GM12878 (cell line): Measurements from ENCODE around the gene NCR3LG1. TPM values are rescaled to one million over a fixed set of nuclear protein-coding genes. Genes with fewer than 3 reads are reported as not detected.

Source experiments
- ATAC-seq: fragments of 200-7000 bp; cut with Tn5 transposase; 3 replicates; pipeline ENCODE4 v1.9.1; 2020; ENCODE audit warnings: mild to moderate bottlenecking, moderate library complexity
- BruUV-seq: library from RNA; stranded (reverse); fragments of 400-500 nt; replicated peaks from 2 replicates; lab custom pipeline; 2021; lab: Mats Ljungman, UMichigan
- CTCF ChIA-PET: fragments of 300-600 bp; sonication (Branson Sonifier 250); formaldehyde crosslinking; extraction: SDS; loops from one replicate; lab custom pipeline; 2021; ENCODE audit warnings: inconsistent platforms; lab: Yijun Ruan, JAX
- POLR2A ChIA-PET: fragments of 350-600 bp; formaldehyde crosslinking; extraction: SDS; loops from one replicate; lab custom pipeline; 2021; ENCODE audit warnings: inconsistent platforms; lab: Charles Lee
- RAD21 ChIA-PET: fragments of 300-600 bp; sonication (Branson Sonifier 250); formaldehyde crosslinking; loops from one replicate; lab custom pipeline; 2023; ENCODE audit warnings: antibody characterized with exemption; ENCODE audit not compliant: unreplicated experiment; lab: Charles Lee
- SMC1A ChIA-PET: fragments of 300-600 bp; sonication (Branson Sonifier 250); formaldehyde crosslinking; loops from one replicate; lab custom pipeline; 2023; ENCODE audit not compliant: unreplicated experiment, uncharacterized antibody; lab: Charles Lee
- DNase-seq: peaks from one replicate; pipeline ENCODE4 v3.0.0-alpha.2; 2011; ENCODE audit warnings: low read depth, low spot score
- FAIRE-seq: peaks from 3 replicates; lab custom pipeline; 2011; peaks lifted over from hg19 to GRCh38; lab: Jason Lieb, UNC
- H2AFZ ChIP-seq: 2 replicates; pipeline ENCODE4 v1.6.0; 2011; ENCODE audit warnings: low read depth, low read length, control low read depth; ENCODE audit not compliant: control insufficient read depth
- H3K27ac ChIP-seq: 2 replicates; pipeline ENCODE4 v1.5.1; 2011; ENCODE audit warnings: control low read depth; ENCODE audit not compliant: control insufficient read depth, insufficient read depth
- H3K27me3 ChIP-seq, 2 experiments: replicated peaks in 1 of 2; 2 replicates each; pipeline versions ENCODE4 v1.6.0 to v1.6.1; 2011; ENCODE audit warnings: low read length in 1 of 2; ENCODE audit not compliant: control insufficient read depth in 2 of 2, insufficient read depth in 2 of 2
- H3K36me3 ChIP-seq, 2 experiments: 2 replicates each; pipeline ENCODE4 v1.5.1; 2011; ENCODE audit warnings: low read length in 1 of 2; ENCODE audit not compliant: control insufficient read depth in 2 of 2, insufficient read depth in 2 of 2
- H3K4me1 ChIP-seq: 2 replicates; pipeline ENCODE4 v1.6.1; 2011; ENCODE audit warnings: mild to moderate bottlenecking, low read length, moderate library complexity, mixed read lengths; ENCODE audit not compliant: control insufficient read depth, insufficient read depth
- H3K4me2 ChIP-seq: 2 replicates; pipeline ENCODE4 v1.6.0; 2011; ENCODE audit warnings: control low read depth; ENCODE audit not compliant: control insufficient read depth, insufficient read depth
- H3K4me3 ChIP-seq: fragments of 200-600 bp; sonication (generic); 2 replicates; pipeline ENCODE4 v1.5.1; 2016
- H3K79me2 ChIP-seq: 2 replicates; pipeline ENCODE4 v1.6.0; 2011; ENCODE audit warnings: low read length; ENCODE audit not compliant: control insufficient read depth, insufficient read depth
- H3K9ac ChIP-seq: 2 replicates; pipeline ENCODE4 v1.8.0; 2011; ENCODE audit warnings: low read length, control low read depth, mixed read lengths; ENCODE audit not compliant: control insufficient read depth, insufficient read depth
- H3K9me3 ChIP-seq: replicated peaks from 3 replicates; pipeline ENCODE4 v1.5.1; 2011; ENCODE audit warnings: mild to moderate bottlenecking, low read length; ENCODE audit not compliant: control insufficient read depth, insufficient read depth
- H4K20me1 ChIP-seq: 2 replicates; pipeline ENCODE4 v1.6.0; 2011; ENCODE audit not compliant: control insufficient read depth, insufficient read depth
- BCL11A ChIP-seq: IDR thresholded peaks from 2 replicates; pipeline ENCODE4 v1.6.1; 2011; ENCODE audit warnings: low read depth, low read length
- CHD4 ChIP-seq: fragments of 200-600 bp; sonication (generic); IDR thresholded peaks from 2 replicates; pipeline ENCODE4 v1.6.1; 2016; ENCODE audit warnings: mild to moderate bottlenecking
- DPF2 ChIP-seq: fragments of 450-650 bp; IDR thresholded peaks from 2 replicates; pipeline ENCODE4 v1.6.1; 2017; ENCODE audit warnings: mild to moderate bottlenecking
- ESRRA ChIP-seq: IDR thresholded peaks from 2 replicates; pipeline ENCODE4 v1.6.1; 2012; ENCODE audit warnings: mild to moderate bottlenecking, low read length, improper control_type of control experiment
- HDAC2 ChIP-seq: fragments of 200-600 bp; sonication (generic); IDR thresholded peaks from 2 replicates; pipeline ENCODE4 v1.6.1; 2017
- HDGF ChIP-seq: fragments of 450-650 bp; IDR thresholded peaks from 2 replicates; pipeline ENCODE4 v1.6.1; 2016; ENCODE audit warnings: antibody characterized with exemption
- NFIC ChIP-seq: IDR thresholded peaks from 2 replicates; pipeline ENCODE4 v1.6.1; 2012; ENCODE audit warnings: low read depth, mild to moderate bottlenecking, inconsistent platforms, low read length, moderate library complexity
- PAX8 ChIP-seq: fragments of 450-650 bp; IDR thresholded peaks from 2 replicates; pipeline ENCODE4 v1.6.1; 2017; ENCODE audit warnings: mild to moderate bottlenecking, moderate library complexity
- TAF1 ChIP-seq: IDR thresholded peaks from 2 replicates; pipeline ENCODE4 v1.6.1; 2011; ENCODE audit warnings: mild to moderate bottlenecking, low read depth, low read length, borderline replicate concordance
- WGBS: methylation state at CpG from one replicate; pipeline ENCODE4 v1.1.6; 2016; ENCODE audit warnings: low lambda C conversion rate; ENCODE audit not compliant: insufficient replicate concordance, insufficient coverage; ENCODE audit errors: missing lambda C conversion rate; 5-methylcytosine and 5-hydroxymethylcytosine counted together
- in situ Hi-C: fragments of 300-500 bp; cut with MboI; formaldehyde crosslinking; loops from 9 replicates; pipeline ENCODE4 v1.14.3; 2018; ENCODE audit warnings: mixed read lengths
- intact Hi-C: fragments of 100-400 bp; cut with micrococcal nuclease; formaldehyde crosslinking; loops from one replicate; pipeline ENCODE4 v1.14.2; 2022; ENCODE audit not compliant: unreplicated experiment
- polyA plus RNA-seq, 11 experiments: library from polyadenylated mRNA; depleted of rRNA in 4 of 11; unstranded in 6 of 11; stranded (reverse) in 5 of 11; fragments of >200 nt; fragmentation: Nextera tagmentation in 4 of 11; fragmentation: Illumina TruSeq in 1 of 11; extraction: Ambion mirVana in 4 of 11; extraction: Trizol in 1 of 11; gene quantifications; 1 replicate in 1 of 11; 2 replicates in 10 of 11; pipeline versions ENCODE4 v1.2.1 to v1.2.3, GENCODE V29; 2011 to 2016; ENCODE audit warnings: inconsistent platforms in 2 of 11, missing spikeins in 2 of 11, low read depth in 1 of 11
- total RNA-seq, 4 experiments: library from RNA; depleted of rRNA in 3 of 4; stranded (reverse); fragments of >200 nt in 3 of 4; fragmentation: Illumina TruSeq in 1 of 4; extraction: Trizol in 1 of 4; gene quantifications; 2 replicates each; pipeline versions ENCODE4 v1.2.1 to v1.2.3, GENCODE V29; 2013 to 2021
- TF ChIP-seq, protein P1 (sequence below): fragments of 450-650 bp; IDR thresholded peaks from 2 replicates; pipeline ENCODE4 v1.6.1; 2017; ENCODE audit warnings: borderline replicate concordance
- TF ChIP-seq, protein P2 (sequence below): fragments of 450-650 bp; IDR thresholded peaks from 2 replicates; pipeline ENCODE4 v1.6.1; 2017; ENCODE audit warnings: mild to moderate bottlenecking, low read depth, inconsistent platforms; ENCODE audit not compliant: poor library complexity, severe bottlenecking

NCR3LG1 gene
- total and polyA plus RNA-seq, 10 of the 15 experiments (the other 5 are each of a cell fraction or from before 2014, with no cell fraction given), result under 0.01 to 0.18 (median 0.11) TPM; not detected in 2

DNA sequence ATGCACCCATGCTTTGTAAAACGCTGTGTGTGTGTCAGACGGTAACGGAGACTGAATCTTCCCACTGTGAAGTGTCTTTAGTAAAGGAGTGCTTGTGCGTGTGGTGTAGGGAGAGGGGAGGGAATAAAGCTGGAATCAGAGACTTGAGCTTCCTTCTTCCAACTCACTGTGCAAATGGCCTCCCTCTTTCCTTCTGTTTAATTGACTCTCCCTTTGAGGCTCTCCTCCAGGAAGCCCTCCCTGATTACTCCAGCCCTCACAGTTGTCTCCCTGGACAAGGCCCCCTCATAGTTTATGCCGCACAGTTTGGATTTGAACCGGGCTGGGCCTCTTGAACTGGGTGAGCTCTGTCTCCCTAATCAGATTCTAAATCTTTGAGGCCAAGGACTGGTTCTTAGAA lies 59.8 kb downstream of the NCR3LG1 start:
- in situ Hi-C loops, result no loop called here
- no peak overlapping the region for H3K4me3 ChIP-seq
- H3K36me3 ChIP-seq, result no peaks in the 10 kb centered on the region
- RAD21 ChIA-PET, result no interaction called here
- intact Hi-C loops, result no loop called here
- BruUV-seq, result no TSS peak
- H3K4me2 ChIP-seq, result no peak overlapping the region
- FAIRE-seq (no peak), ATAC-seq (no peak)
- H4K20me1 ChIP-seq, result no peaks in the 10 kb centered on the region
- CTCF ChIA-PET, result no interaction called here
- no peaks in the 10 kb centered on the region for H3K9me3 ChIP-seq
- H2AFZ ChIP-seq, result no peak overlapping the region
- POLR2A ChIA-PET, result no interaction called here
- no peaks in the 10 kb centered on the region for H3K4me1 ChIP-seq
- no peak overlapping the region for H3K27ac ChIP-seq
- no peaks in the 10 kb centered on the region for H3K79me2 ChIP-seq
- TF ChIP-seq TAF1, result no peak
- TF ChIP-seq, protein P1, sequence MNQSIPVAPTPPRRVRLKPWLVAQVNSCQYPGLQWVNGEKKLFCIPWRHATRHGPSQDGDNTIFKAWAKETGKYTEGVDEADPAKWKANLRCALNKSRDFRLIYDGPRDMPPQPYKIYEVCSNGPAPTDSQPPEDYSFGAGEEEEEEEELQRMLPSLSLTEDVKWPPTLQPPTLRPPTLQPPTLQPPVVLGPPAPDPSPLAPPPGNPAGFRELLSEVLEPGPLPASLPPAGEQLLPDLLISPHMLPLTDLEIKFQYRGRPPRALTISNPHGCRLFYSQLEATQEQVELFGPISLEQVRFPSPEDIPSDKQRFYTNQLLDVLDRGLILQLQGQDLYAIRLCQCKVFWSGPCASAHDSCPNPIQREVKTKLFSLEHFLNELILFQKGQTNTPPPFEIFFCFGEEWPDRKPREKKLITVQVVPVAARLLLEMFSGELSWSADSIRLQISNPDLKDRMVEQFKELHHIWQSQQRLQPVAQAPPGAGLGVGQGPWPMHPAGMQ, result no peak
- TF ChIP-seq, all 136 proteins: peak for 0
- 57% methylated on average over 6 of the region's 6 CpGs for WGBS
- SMC1A ChIA-PET, result no interaction called here
- no peak for DNase-seq
- H3K27me3 ChIP-seq, result no peaks in the 10 kb centered on the region; a peak in 2 of 4 replicates
- no peak overlapping the region for H3K9ac ChIP-seq

DNA sequence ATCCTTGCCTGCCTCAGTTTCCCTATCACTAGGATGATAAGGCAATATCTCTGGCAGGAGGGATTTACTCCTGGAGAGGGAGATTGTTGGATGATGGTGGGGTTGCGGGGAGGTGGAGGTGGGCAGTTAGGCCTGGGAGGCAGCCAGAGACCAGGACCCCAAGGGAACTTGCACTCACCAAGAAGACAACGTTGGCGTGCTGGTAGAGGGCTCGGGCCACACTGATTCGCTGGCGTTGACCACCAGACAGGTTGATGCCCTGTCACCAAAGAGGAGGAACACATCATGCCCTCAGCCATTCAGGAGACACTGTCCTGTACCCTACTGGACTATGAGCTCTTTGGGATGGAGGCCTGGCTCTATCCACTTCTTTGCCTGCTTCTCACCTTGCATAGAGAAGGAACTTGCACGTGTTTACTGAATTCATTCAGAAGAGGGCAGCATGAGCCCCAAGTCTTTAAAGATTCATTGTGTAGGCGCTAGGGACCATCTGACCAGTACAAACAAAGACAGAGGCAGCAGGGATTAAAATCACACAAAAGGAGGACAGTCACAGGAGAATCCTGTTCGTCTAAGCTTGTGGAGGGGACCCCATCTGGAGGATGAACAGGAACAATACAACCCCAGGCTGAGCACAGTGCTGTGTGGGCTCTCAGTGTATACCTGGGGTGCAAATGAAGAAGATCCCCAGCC lies 61.0 kb downstream of the NCR3LG1 start:
- POLR2A ChIA-PET, result no interaction called here
- CTCF ChIA-PET, result no interaction called here
- no peaks in the 10 kb centered on the region for H4K20me1 ChIP-seq
- FAIRE-seq, result no peak
- in situ Hi-C loops (no loop called here), intact Hi-C loops (no loop called here)
- H3K79me2 ChIP-seq, result no peaks in the 10 kb centered on the region
- SMC1A ChIA-PET, result no interaction called here
- no peaks in the 10 kb centered on the region for H3K36me3 ChIP-seq
- no peaks in the 10 kb centered on the region for H3K4me1 ChIP-seq
- no peaks in the 10 kb centered on the region for H3K9me3 ChIP-seq
- no peak overlapping the region for H3K9ac ChIP-seq
- WGBS, result 19% methylated on average over 9 of the region's 9 CpGs
- TF ChIP-seq HDAC2, result no peak
- TF ChIP-seq HDGF, result no peak
- TF ChIP-seq DPF2, result no peak
- no peak for TF ChIP-seq BCL11A
- TF ChIP-seq PAX8, result no peak
- no peak for TF ChIP-seq ESRRA
- TF ChIP-seq, protein P2, sequence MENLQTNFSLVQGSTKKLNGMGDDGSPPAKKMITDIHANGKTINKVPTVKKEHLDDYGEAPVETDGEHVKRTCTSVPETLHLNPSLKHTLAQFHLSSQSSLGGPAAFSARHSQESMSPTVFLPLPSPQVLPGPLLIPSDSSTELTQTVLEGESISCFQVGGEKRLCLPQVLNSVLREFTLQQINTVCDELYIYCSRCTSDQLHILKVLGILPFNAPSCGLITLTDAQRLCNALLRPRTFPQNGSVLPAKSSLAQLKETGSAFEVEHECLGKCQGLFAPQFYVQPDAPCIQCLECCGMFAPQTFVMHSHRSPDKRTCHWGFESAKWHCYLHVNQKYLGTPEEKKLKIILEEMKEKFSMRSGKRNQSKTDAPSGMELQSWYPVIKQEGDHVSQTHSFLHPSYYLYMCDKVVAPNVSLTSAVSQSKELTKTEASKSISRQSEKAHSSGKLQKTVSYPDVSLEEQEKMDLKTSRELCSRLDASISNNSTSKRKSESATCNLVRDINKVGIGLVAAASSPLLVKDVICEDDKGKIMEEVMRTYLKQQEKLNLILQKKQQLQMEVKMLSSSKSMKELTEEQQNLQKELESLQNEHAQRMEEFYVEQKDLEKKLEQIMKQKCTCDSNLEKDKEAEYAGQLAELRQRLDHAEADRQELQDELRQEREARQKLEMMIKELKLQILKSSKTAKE, result no peak
- TF ChIP-seq NFIC, result no peak
- TF ChIP-seq CHD4, result no peak
- TF ChIP-seq, protein P1, result no peak
- ATAC-seq, result no peak
- no peak for DNase-seq
- RAD21 ChIA-PET, result no interaction called here
- H3K4me2 ChIP-seq, result no peak overlapping the region
- BruUV-seq, result no TSS peak
- no peak overlapping the region for H3K27ac ChIP-seq
- no peak overlapping the region for H2AFZ ChIP-seq
- no peak overlapping the region for H3K4me3 ChIP-seq
- H3K27me3 ChIP-seq, result no peaks in the 10 kb centered on the region; a peak in 2 of 4 replicates
